ENCODE measurements around the gene ACER2.
"Not testable (repeated sequence)": the region's sequence is repeated elsewhere in the genome, so short reads cannot be mapped to it uniquely, and the experiment has no call there.

The ACER2 gene

GRCh38 chr9:19405771-19406170, 3.0 kb upstream of the ACER2 start:
- ChIA-PET POLR2A (ENCODE audit: low non-redundant PET) (no interaction called here), CTCF (no interaction called here)
- TF ChIP-seq, protein P1, sequence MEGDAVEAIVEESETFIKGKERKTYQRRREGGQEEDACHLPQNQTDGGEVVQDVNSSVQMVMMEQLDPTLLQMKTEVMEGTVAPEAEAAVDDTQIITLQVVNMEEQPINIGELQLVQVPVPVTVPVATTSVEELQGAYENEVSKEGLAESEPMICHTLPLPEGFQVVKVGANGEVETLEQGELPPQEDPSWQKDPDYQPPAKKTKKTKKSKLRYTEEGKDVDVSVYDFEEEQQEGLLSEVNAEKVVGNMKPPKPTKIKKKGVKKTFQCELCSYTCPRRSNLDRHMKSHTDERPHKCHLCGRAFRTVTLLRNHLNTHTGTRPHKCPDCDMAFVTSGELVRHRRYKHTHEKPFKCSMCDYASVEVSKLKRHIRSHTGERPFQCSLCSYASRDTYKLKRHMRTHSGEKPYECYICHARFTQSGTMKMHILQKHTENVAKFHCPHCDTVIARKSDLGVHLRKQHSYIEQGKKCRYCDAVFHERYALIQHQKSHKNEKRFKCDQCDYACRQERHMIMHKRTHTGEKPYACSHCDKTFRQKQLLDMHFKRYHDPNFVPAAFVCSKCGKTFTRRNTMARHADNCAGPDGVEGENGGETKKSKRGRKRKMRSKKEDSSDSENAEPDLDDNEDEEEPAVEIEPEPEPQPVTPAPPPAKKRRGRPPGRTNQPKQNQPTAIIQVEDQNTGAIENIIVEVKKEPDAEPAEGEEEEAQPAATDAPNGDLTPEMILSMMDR (conservative IDR thresholded peaks at IDR 0.05; ENCODE audit: low read depth), result no peak
- no peak overlapping the region for H3K27ac ChIP-seq
- no peak for DNase-seq (ENCODE audit: low spot score)

DNA sequence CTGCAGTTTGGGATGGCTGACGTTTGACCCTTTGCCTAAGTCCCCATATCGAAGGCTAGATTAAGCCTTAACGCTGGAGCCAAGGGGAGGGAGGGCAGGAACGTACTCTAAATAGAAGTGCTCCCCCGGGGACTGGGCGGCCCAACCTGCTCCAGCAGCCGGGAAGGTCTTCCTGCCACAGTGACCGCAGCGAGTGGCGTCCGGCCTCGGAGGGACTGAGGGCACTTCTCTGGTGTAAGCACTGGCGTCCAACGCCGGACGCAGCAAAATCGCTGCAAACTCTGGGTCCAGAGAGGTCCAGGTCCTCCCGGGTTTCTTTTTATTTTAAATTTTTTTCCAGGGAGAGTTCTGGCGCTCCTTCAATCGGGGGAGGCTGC, 505 bp upstream of the ACER2 start:
- CTCF ChIA-PET, result interaction anchor here (0.5 kb wide), 1 partner anchor 336 kb away, joined by 9 read pairs; no protein-coding TSS in a partner anchor
- peak overlapping the region; percentile 78 for H3K27ac ChIP-seq
- TF ChIP-seq, protein P1 (conservative IDR thresholded peaks at IDR 0.05; ENCODE audit: low read depth), result no peak
- no peak for DNase-seq (ENCODE audit: low spot score)
- POLR2A ChIA-PET (ENCODE audit: low non-redundant PET), result no interaction called here

GRCh38 chr9:19409401-19410194, 789 bp downstream of the ACER2 start:
- DNase-seq (ENCODE audit: low spot score), result peak; percentile 36
- ChIA-PET POLR2A (ENCODE audit: low non-redundant PET) (interaction anchor here (0.6 to 0.7 kb wide), 2 partner anchors 12 to 39 kb away, joined by 3 read pairs; no protein-coding TSS in a partner anchor), CTCF (interaction anchor here (0.5 to 0.7 kb wide), 3 partner anchors 10 to 1155 kb away, joined by 3 to 5 read pairs (median 4); no protein-coding TSS in a partner anchor)
- peak overlapping the region; percentile 78 for H3K27ac ChIP-seq
- TF ChIP-seq, protein P1 (conservative IDR thresholded peaks at IDR 0.05; ENCODE audit: low read depth), result no peak

DNA sequence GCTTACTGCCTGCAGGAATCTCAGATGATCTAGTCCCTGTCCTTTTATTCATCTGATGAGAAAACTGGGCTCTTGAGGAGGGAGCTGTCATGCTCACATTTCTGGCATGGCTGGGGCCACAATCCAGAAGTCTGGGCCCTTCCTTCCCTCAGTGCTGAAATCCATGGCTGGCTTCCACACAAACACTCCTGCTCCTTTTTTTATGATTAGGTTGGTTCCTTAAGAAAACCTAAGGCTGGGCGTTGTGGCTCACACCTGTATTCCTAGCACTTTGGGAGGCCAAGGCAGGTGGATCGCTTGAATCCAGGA, 1.3 kb downstream of the ACER2 start:
- no peak overlapping the region for H3K27ac ChIP-seq
- DNase-seq (ENCODE audit: low spot score), result no peak
- ChIA-PET CTCF (interaction anchor here (0.6 kb wide), 1 partner anchor 9 kb away, joined by 5 read pairs; no protein-coding TSS in a partner anchor), POLR2A (ENCODE audit: low non-redundant PET) (no interaction called here)
- TF ChIP-seq, protein P1 (conservative IDR thresholded peaks at IDR 0.05; ENCODE audit: low read depth), result no peak

GRCh38 chr9:19410594-19410993, 1.8 kb downstream of the ACER2 start:
- DNase-seq (ENCODE audit: low spot score), result no peak
- no peak overlapping the region for H3K27ac ChIP-seq
- POLR2A ChIA-PET (ENCODE audit: low non-redundant PET), result no interaction called here
- CTCF ChIA-PET, result no interaction called here
- TF ChIP-seq, protein P1 (conservative IDR thresholded peaks at IDR 0.05; ENCODE audit: low read depth), result no peak

GRCh38 chr9:19411316-19411715, 2.5 kb downstream of the ACER2 start:
- POLR2A ChIA-PET (ENCODE audit: low non-redundant PET), result no interaction called here
- no peak for DNase-seq (ENCODE audit: low spot score)
- H3K27ac ChIP-seq, result no peak overlapping the region
- TF ChIP-seq, protein P1 (conservative IDR thresholded peaks at IDR 0.05; ENCODE audit: low read depth), result no peak
- CTCF ChIA-PET, result no interaction called here

GRCh38 chr9:19413456-19413855, 4.6 kb downstream of the ACER2 start:
- CTCF ChIA-PET; POLR2A ChIA-PET (ENCODE audit: low non-redundant PET); H3K27ac ChIP-seq; DNase-seq (ENCODE audit: low spot score): not testable (repeated sequence)
